Stomach (tissue), 9 donors: ENCODE measurements around the gene PPP1R9A. TPM values are rescaled to one million over a fixed set of nuclear protein-coding genes. Genes with fewer than 3 reads are reported as not detected.

Experiments
- DNase-seq, 2 donors: peaks; one replicate each; pipeline versions ENCODE4 v3.0.0 to v3.0.0-alpha.2; 2013 to 2019
- H3K27ac ChIP-seq, 5 donors: fragments of 200-600 bp in 4 of 5; sonication (generic) in 4 of 5; one replicate each; pipeline ENCODE4 v1.5.1; 2013 to 2019; ENCODE audit warnings: mild to moderate bottlenecking in 1 of 5, moderate library complexity in 1 of 5
- H3K27me3 ChIP-seq, 3 donors: fragments of 200-600 bp; sonication (generic); one replicate each; pipeline ENCODE4 v1.5.1; 2017 to 2019; ENCODE audit warnings: mixed run types in 1 of 3
- H3K36me3 ChIP-seq, 4 donors: fragments of 200-600 bp; sonication (generic); 1 replicate in 3 of 4; 2 replicates in 1 of 4; pipeline ENCODE4 v1.5.1; 2016 to 2019
- H3K4me1 ChIP-seq, 4 donors: fragments of 200-600 bp; sonication (generic); one replicate each; pipeline ENCODE4 v1.5.1; 2016 to 2019
- H3K4me3 ChIP-seq, 4 donors: fragments of 200-600 bp; sonication (generic) in 3 of 4; one replicate each; pipeline ENCODE4 v1.5.1; 2016 to 2019; ENCODE audit warnings: mild to moderate bottlenecking in 1 of 4
- H3K9me3 ChIP-seq, 4 donors: fragments of 200-600 bp; sonication (generic); one replicate each; pipeline ENCODE4 v1.5.1; 2016 to 2019
- EP300 ChIP-seq: sonication (generic); formaldehyde crosslinking; IDR thresholded peaks from one replicate; pipeline ENCODE4 v1.6.1; 2017; ENCODE audit warnings: antibody characterized with exemption
- POLR2A ChIP-seq, 4 donors: fragments of 450-650 bp; IDR thresholded peaks; one replicate each; pipeline ENCODE4 v1.6.1; 2016; ENCODE audit warnings: antibody characterized with exemption in 4 of 4, control low read depth in 2 of 4, mild to moderate bottlenecking in 1 of 4, moderate library complexity in 1 of 4
- POLR2AphosphoS5 ChIP-seq, 3 donors: sonication (generic); formaldehyde crosslinking; IDR thresholded peaks; one replicate each; pipeline ENCODE4 v1.6.1; 2016; ENCODE audit warnings: antibody characterized with exemption in 3 of 3
- WGBS, 5 donors: extraction: QIAGEN DNeasy Blood & Tissue Kit in 3 of 5; methylation state at CpG; one replicate each; pipeline versions ENCODE4 v1.1.5 to v1.1.7; 2013 to 2018; 5-methylcytosine and 5-hydroxymethylcytosine counted together
- intact Hi-C: fragments of 100-400 bp; cut with DNase I; formaldehyde crosslinking; loops from one replicate; pipeline ENCODE4 v1.15.1; 2023; ENCODE audit warnings: low total_unique reads
- polyA plus RNA-seq, 3 donors: library from polyadenylated mRNA; stranded (reverse); fragments of 200-250 nt; gene quantifications; one replicate each; pipeline ENCODE4 v1.2.3, GENCODE V29; 2013
- total RNA-seq, 5 donors: library from RNA; depleted of rRNA; stranded (reverse); fragments of >200 nt; gene quantifications; one replicate each; pipeline versions ENCODE4 v1.1.0 to v1.2.3, GENCODE V29; 2014 to 2016
- TF ChIP-seq, protein P1 (sequence below), 7 experiments: fragments of 450-650 bp in 4 of 7; fragments of 200-600 bp in 3 of 7; sonication (generic) in 3 of 7; IDR thresholded peaks; one replicate each; pipeline ENCODE4 v1.5.1; 2016 to 2019; ENCODE audit warnings: antibody characterized with exemption in 7 of 7, control low read depth in 2 of 7, mild to moderate bottlenecking in 1 of 7
- donor health status: healthy with polysubstance abuse.
- donor health status: Bipolar disorder and iron deficiency.
- donor health status: healthy.

PPP1R9A gene
- total and polyA plus RNA-seq, 8 donors = 1.4 to 37.1 (median 12.5) TPM

DNA sequence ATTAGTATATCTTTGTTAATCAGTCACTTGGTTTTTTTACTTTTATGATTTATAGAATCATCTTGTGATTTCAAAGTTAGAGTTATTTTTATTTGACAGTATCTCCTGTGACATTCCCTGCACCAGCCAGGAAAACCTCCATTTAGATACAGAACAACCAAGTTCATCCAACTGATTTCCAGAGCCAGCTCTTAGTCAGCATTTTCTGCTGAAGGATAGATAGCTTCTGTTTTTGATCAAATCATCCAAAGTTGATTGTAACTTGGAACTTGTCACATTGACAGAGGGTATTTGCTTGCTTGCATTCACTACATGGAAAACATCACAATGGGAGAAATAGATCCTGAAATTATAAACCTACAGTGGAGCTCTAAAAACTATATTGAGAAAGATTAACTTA, 294.3 kb downstream of the PPP1R9A start:
- no peaks in the 10 kb centered on the region for H3K36me3 ChIP-seq
- no peak overlapping the region for H3K4me3 ChIP-seq
- TF ChIP-seq POLR2AphosphoS5 (IDR thresholded peaks at IDR 0.05) = no peak
- TF ChIP-seq POLR2A (IDR thresholded peaks at IDR 0.05) = no peak
- TF ChIP-seq, protein P1, sequence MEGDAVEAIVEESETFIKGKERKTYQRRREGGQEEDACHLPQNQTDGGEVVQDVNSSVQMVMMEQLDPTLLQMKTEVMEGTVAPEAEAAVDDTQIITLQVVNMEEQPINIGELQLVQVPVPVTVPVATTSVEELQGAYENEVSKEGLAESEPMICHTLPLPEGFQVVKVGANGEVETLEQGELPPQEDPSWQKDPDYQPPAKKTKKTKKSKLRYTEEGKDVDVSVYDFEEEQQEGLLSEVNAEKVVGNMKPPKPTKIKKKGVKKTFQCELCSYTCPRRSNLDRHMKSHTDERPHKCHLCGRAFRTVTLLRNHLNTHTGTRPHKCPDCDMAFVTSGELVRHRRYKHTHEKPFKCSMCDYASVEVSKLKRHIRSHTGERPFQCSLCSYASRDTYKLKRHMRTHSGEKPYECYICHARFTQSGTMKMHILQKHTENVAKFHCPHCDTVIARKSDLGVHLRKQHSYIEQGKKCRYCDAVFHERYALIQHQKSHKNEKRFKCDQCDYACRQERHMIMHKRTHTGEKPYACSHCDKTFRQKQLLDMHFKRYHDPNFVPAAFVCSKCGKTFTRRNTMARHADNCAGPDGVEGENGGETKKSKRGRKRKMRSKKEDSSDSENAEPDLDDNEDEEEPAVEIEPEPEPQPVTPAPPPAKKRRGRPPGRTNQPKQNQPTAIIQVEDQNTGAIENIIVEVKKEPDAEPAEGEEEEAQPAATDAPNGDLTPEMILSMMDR (IDR thresholded peaks at IDR 0.05) = no peak
- TF ChIP-seq EP300 = no peak
- intact Hi-C loops = no loop called here
- no peaks in the 10 kb centered on the region for H3K27me3 ChIP-seq
- DNase-seq = no peak
- H3K9me3 ChIP-seq = no peaks in the 10 kb centered on the region
- H3K27ac ChIP-seq = no peak overlapping the region
- H3K4me1 ChIP-seq = no peaks in the 10 kb centered on the region

DNA sequence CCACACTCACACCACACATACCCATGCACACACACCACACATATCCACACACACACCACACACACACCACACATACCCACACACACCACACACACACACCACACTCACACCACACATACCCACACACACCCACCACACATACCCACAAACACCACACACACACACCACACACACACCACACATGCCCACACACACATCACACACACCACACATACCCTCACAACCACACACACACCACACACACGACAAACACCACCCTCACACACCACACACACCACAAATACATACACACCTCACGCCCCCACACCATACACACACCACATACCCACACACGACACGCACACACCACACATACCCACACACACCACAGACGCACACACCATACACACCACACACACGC, 297.2 kb downstream of the PPP1R9A start:
- H3K9me3 ChIP-seq = no peaks in the 10 kb centered on the region
- WGBS, 5 donors = 92 to 97% (median 94%) methylated on average over 6 of the region's 6 CpGs
- H3K4me1 ChIP-seq = no peaks in the 10 kb centered on the region
- intact Hi-C loops = no loop called here
- no peak overlapping the region for H3K4me3 ChIP-seq
- no peak for DNase-seq
- no peak overlapping the region for H3K27ac ChIP-seq
- TF ChIP-seq POLR2AphosphoS5 (IDR thresholded peaks at IDR 0.05) (no peak), EP300 (no peak), POLR2A (IDR thresholded peaks at IDR 0.05) (no peak)
- TF ChIP-seq, protein P1 (IDR thresholded peaks at IDR 0.05) = no peak
- no peaks in the 10 kb centered on the region for H3K36me3 ChIP-seq
- H3K27me3 ChIP-seq = no peaks in the 10 kb centered on the region

DNA sequence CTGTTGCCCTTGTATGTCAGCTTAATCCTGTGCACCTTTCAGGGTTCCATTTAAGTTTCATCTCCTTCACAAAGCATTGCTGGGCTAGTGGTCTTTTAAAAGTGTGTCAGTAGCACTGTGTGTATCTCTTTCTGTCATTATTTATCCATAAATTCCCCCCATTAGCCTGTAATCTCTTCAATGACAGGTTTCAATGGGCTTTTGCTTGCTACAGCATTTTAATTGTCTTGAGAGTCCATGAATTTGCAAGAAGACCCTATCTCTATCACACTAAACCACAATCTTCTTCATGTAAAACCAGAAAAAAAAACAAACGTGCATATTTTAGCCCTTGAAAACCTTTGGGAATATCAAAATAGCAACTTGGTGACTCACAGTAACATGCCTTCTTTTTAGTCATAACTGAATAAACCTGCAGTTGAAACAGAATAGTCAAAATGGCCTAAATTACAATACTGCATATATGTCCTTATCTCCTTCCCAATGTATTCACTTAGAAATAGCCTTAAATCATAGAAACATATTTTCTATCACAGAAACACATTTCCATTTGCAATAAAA, 298.4 kb downstream of the PPP1R9A start:
- H3K27me3 ChIP-seq = no peaks in the 10 kb centered on the region
- no peak for TF ChIP-seq POLR2AphosphoS5 (IDR thresholded peaks at IDR 0.05)
- TF ChIP-seq, protein P1 (IDR thresholded peaks at IDR 0.05) = no peak
- TF ChIP-seq EP300 = no peak
- no peak for TF ChIP-seq POLR2A (IDR thresholded peaks at IDR 0.05)
- no peaks in the 10 kb centered on the region for H3K9me3 ChIP-seq
- intact Hi-C loops = no loop called here
- H3K4me1 ChIP-seq = no peaks in the 10 kb centered on the region
- 53 to 69% (median 62%) methylated on average over 1 of the region's 1 CpG for WGBS, 5 donors
- no peak overlapping the region for H3K27ac ChIP-seq
- no peak for DNase-seq
- no peaks in the 10 kb centered on the region for H3K36me3 ChIP-seq
- no peak overlapping the region for H3K4me3 ChIP-seq

DNA sequence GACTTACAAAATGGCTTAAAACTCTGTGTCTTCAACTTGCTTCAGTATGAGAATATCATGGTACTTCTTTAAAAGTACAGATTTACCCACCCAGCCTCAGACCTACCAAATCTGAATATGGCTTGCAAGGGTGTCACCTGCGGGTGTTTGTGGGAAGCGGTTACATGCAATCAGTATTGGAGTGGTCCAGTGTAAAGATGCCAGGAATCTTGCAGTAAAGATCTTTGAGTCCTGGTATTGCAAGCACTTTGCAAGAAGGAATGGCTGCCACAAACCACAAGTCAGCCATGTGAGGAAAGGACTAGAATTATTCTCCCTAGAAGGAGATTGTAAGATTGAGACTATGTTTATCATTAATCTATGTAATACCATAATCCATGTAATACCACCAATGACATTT, 301.9 kb downstream of the PPP1R9A start:
- H3K36me3 ChIP-seq = no peaks in the 10 kb centered on the region
- TF ChIP-seq POLR2AphosphoS5 (IDR thresholded peaks at IDR 0.05) (no peak), EP300 (no peak)
- WGBS, 5 donors = 92 to 96% (median 95%) methylated on average over 2 of the region's 2 CpGs
- no peak overlapping the region for H3K4me3 ChIP-seq
- intact Hi-C loops = no loop called here
- no peaks in the 10 kb centered on the region for H3K27me3 ChIP-seq
- no peak for DNase-seq
- H3K4me1 ChIP-seq = no peaks in the 10 kb centered on the region
- no peak overlapping the region for H3K27ac ChIP-seq
- H3K9me3 ChIP-seq = no peaks in the 10 kb centered on the region

DNA sequence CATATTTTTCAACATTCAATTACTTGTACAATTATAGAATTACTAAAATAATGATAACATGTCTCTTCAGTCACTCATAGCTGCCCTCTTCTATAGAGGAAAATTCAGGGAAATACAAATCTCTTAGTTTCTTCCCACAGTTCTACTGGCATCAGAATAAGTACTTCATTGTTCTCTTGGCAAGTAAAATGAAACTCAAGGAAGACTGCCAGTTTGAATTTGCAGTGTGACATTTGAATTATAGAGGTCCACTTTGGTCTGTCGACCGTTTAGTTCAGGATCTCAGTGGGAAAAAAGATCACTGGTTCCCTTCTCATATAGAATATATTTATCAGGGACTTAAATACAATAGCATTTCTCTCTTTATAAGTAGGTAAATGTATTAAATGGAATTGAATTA, 302.4 kb downstream of the PPP1R9A start:
- Histone ChIP-seq H3K27ac (no peak overlapping the region), H3K27me3 (no peaks in the 10 kb centered on the region), H3K9me3 (no peaks in the 10 kb centered on the region), H3K4me1 (no peaks in the 10 kb centered on the region), H3K4me3 (no peak overlapping the region), H3K36me3 (no peaks in the 10 kb centered on the region)
- intact Hi-C loops = no loop called here
- TF ChIP-seq EP300 (no peak), POLR2A (IDR thresholded peaks at IDR 0.05) (no peak), POLR2AphosphoS5 (IDR thresholded peaks at IDR 0.05) (no peak)
- TF ChIP-seq, protein P1 (IDR thresholded peaks at IDR 0.05) = no peak
- DNase-seq = peak in 1 of 2 donors; percentile 12
- 45 to 64% (median 57%) methylated on average over 2 of the region's 2 CpGs for WGBS, 5 donors
